Testis (tissue), 2 donors: ENCODE results near the gene LIPG.

Experiments
- POLR2A ChIP-seq: fragments of 450-650 bp; IDR thresholded peaks from one replicate; pipeline ENCODE4 v1.6.1; 2017; ENCODE audit warnings: antibody characterized with exemption, mild to moderate bottlenecking, moderate library complexity
- TF ChIP-seq, protein P1 (sequence below), 3 experiments: fragments of 450-650 bp in 2 of 3; fragments of 200-600 bp in 1 of 3; sonication (generic) in 1 of 3; IDR thresholded peaks; one replicate each; pipeline ENCODE4 v1.5.1; 2016 to 2019; ENCODE audit warnings: antibody characterized with exemption in 3 of 3, mild to moderate bottlenecking in 2 of 3, moderate library complexity in 1 of 3

- TF ChIP-seq POLR2A = no peak
- TF ChIP-seq, protein P1, sequence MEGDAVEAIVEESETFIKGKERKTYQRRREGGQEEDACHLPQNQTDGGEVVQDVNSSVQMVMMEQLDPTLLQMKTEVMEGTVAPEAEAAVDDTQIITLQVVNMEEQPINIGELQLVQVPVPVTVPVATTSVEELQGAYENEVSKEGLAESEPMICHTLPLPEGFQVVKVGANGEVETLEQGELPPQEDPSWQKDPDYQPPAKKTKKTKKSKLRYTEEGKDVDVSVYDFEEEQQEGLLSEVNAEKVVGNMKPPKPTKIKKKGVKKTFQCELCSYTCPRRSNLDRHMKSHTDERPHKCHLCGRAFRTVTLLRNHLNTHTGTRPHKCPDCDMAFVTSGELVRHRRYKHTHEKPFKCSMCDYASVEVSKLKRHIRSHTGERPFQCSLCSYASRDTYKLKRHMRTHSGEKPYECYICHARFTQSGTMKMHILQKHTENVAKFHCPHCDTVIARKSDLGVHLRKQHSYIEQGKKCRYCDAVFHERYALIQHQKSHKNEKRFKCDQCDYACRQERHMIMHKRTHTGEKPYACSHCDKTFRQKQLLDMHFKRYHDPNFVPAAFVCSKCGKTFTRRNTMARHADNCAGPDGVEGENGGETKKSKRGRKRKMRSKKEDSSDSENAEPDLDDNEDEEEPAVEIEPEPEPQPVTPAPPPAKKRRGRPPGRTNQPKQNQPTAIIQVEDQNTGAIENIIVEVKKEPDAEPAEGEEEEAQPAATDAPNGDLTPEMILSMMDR (IDR thresholded peaks at IDR 0.05) = no peak
Measured at GRCh38 chr18:49621717-49622351, 60.0 kb downstream of the LIPG start.
